Memory B cell (primary cell): Measurements from ENCODE around the gene PBX1.

Source experiments
- ATAC-seq: fragments of 150-1000 bp; cut with Tn5 transposase; 2 replicates; pipeline ENCODE4 v1.10.0; 2021; ENCODE audit warnings: low read depth, mild to moderate bottlenecking, moderate library complexity
- DNase-seq, 2 donors: peaks; one replicate each; pipeline ENCODE4 v3.0.0; 2022; ENCODE audit warnings: low spot score in 2 of 2
- H3K27ac Mint-ChIP-seq: one replicate; pipeline ENCODE4 v1.8.0; 2022; ENCODE audit warnings: mild to moderate bottlenecking, moderate library complexity, mixed read lengths
- H3K27me3 Mint-ChIP-seq: one replicate; pipeline ENCODE4 v1.8.0; 2022; ENCODE audit warnings: mixed read lengths
- H3K36me3 Mint-ChIP-seq: one replicate; pipeline ENCODE4 v1.8.0; 2022; ENCODE audit warnings: mild to moderate bottlenecking, mixed read lengths
- H3K4me1 Mint-ChIP-seq: one replicate; pipeline ENCODE4 v1.8.0; 2022; ENCODE audit warnings: mixed read lengths
- H3K4me3 Mint-ChIP-seq: one replicate; pipeline ENCODE4 v1.8.0; 2022; ENCODE audit warnings: mild to moderate bottlenecking, moderate library complexity, mixed read lengths
- H3K9me3 Mint-ChIP-seq: one replicate; pipeline ENCODE4 v1.8.0; 2022; ENCODE audit warnings: mixed read lengths

Gene PBX1

DNA sequence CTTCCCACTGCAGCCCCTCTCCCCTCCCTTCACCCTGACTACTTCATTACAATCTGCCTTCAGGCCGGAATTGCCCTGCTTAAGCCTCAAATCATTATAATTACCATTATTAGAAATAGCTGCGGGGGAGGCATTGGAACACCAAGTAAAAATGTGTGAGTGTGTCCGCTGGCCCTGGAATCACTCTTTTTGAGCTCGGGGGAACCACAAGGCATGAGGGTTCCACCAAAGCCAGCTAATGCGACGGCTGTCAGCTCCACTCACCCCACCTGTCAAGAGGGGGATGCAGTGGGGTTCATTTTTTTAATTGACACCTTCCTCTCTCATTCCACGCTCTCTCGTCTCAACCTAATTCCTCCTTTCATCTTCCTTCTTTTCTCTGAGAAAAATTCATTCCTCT, 177.2 kb downstream of the PBX1 start:
- DNase-seq (no peak), ATAC-seq (no peak)
- no peak overlapping the region for H3K4me3 Mint-ChIP-seq
- H3K36me3 Mint-ChIP-seq: no peaks in the 10 kb centered on the region
- H3K9me3 Mint-ChIP-seq: peaks cover 1% of the 10 kb centered on the region
- H3K27me3 Mint-ChIP-seq: peaks cover 2% of the 10 kb centered on the region
- H3K4me1 Mint-ChIP-seq: no peaks in the 10 kb centered on the region
- H3K27ac Mint-ChIP-seq: no peak overlapping the region

- peaks cover 1% of the 10 kb centered on the region for H3K27me3 Mint-ChIP-seq
- H3K36me3 Mint-ChIP-seq: no peaks in the 10 kb centered on the region
- H3K4me3 Mint-ChIP-seq: no peak overlapping the region
- H3K27ac Mint-ChIP-seq: no peak overlapping the region
- no peak for DNase-seq
- ATAC-seq: no peak
- no peaks in the 10 kb centered on the region for H3K4me1 Mint-ChIP-seq
- H3K9me3 Mint-ChIP-seq: peaks cover 1% of the 10 kb centered on the region
Measured at GRCh38 chr1:164739189-164739588, 180.2 kb downstream of the PBX1 start.

- DNase-seq (no peak), ATAC-seq (no peak)
- Mint-ChIP-seq H3K36me3 (no peaks in the 10 kb centered on the region), H3K9me3 (peaks cover 1% of the 10 kb centered on the region), H3K4me3 (no peak overlapping the region), H3K4me1 (no peaks in the 10 kb centered on the region), H3K27ac (no peak overlapping the region), H3K27me3 (peaks cover 1% of the 10 kb centered on the region)
Measured at GRCh38 chr1:164740000-164740526, 181.1 kb downstream of the PBX1 start.

DNA sequence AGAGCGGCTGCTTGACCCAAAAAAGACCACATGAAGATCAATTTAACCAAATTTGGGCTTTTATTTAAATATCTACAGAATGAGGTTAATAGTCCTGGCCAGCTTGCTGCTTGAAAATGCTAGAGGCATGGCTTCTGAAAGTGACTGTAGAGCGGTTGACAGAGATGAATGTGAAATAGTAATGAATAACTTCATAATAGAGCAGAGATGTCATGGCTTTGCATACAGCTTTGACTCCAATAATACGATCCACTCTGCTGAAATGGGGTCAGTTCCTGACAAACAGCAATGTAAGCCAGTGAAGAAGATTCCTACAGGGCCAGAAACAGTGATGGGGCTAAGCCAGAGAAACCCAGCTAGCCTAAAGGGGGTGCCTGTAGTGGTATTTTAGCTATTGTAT, 183.8 kb downstream of the PBX1 start:
- no peaks in the 10 kb centered on the region for H3K4me1 Mint-ChIP-seq

DNA sequence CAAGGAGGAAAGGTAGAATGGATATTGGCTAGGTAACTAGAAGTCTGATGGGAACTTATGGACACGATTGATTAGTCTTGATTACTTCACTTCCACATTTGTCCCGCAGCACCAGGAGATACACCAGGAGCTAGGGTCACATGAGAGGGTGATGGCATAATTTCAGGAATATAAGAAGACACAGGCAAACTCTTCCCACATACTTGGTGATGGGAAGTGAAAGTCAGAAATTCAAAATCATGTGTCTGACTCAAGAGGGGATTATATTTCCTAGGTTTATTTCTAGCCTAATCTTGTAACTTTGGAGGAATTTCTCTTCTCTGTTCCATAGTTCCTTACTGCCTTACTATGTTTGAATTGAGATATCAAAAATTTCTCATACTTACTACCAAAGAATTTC, 185.0 kb downstream of the PBX1 start:
- Mint-ChIP-seq H3K27me3 (no peaks in the 10 kb centered on the region), H3K4me1 (no peaks in the 10 kb centered on the region), H3K27ac (no peak overlapping the region), H3K9me3 (peaks cover 1% of the 10 kb centered on the region), H3K4me3 (no peak overlapping the region), H3K36me3 (no peaks in the 10 kb centered on the region)
- DNase-seq (no peak), ATAC-seq (no peak)

More for the DNA sequence above, 183.8 kb downstream of the PBX1 start:
- no peak for ATAC-seq
- no peaks in the 10 kb centered on the region for H3K27me3 Mint-ChIP-seq
- H3K27ac Mint-ChIP-seq: no peak overlapping the region
- no peak for DNase-seq
- H3K36me3 Mint-ChIP-seq: no peaks in the 10 kb centered on the region
- peaks cover 1% of the 10 kb centered on the region for H3K9me3 Mint-ChIP-seq
- H3K4me3 Mint-ChIP-seq: no peak overlapping the region

- no peak overlapping the region for H3K4me3 Mint-ChIP-seq
- no peak overlapping the region for H3K27ac Mint-ChIP-seq
- no peak for DNase-seq
- no peaks in the 10 kb centered on the region for H3K4me1 Mint-ChIP-seq
- peaks cover 1% of the 10 kb centered on the region for H3K9me3 Mint-ChIP-seq
- no peak for ATAC-seq
- H3K36me3 Mint-ChIP-seq: no peaks in the 10 kb centered on the region
- no peaks in the 10 kb centered on the region for H3K27me3 Mint-ChIP-seq
Measured at GRCh38 chr1:164745736-164746135, 186.8 kb downstream of the PBX1 start.

DNA sequence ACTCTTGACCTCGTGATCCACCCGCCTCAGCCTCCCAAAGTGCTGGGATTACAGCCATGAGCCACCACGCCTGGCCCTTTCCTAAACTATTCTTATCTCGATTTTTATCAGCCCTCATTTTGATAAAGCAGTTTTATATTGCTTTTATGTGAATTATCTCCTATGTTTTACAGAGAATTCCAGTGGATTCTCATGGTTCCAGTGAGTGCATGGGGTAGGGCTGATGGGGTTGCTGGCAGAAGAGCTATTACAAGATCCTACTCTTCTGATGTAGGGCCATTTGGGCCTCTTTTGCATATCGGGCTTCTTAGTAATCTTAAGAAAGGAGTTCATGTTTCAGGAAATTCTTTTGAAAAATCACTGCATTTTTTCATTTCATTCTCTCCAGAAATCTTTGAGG, 187.6 kb downstream of the PBX1 start:
- Mint-ChIP-seq H3K4me1 (no peaks in the 10 kb centered on the region), H3K27ac (no peak overlapping the region), H3K27me3 (no peaks in the 10 kb centered on the region), H3K4me3 (no peak overlapping the region), H3K9me3 (no peaks in the 10 kb centered on the region), H3K36me3 (no peaks in the 10 kb centered on the region)
- DNase-seq: no peak
- no peak for ATAC-seq

DNA sequence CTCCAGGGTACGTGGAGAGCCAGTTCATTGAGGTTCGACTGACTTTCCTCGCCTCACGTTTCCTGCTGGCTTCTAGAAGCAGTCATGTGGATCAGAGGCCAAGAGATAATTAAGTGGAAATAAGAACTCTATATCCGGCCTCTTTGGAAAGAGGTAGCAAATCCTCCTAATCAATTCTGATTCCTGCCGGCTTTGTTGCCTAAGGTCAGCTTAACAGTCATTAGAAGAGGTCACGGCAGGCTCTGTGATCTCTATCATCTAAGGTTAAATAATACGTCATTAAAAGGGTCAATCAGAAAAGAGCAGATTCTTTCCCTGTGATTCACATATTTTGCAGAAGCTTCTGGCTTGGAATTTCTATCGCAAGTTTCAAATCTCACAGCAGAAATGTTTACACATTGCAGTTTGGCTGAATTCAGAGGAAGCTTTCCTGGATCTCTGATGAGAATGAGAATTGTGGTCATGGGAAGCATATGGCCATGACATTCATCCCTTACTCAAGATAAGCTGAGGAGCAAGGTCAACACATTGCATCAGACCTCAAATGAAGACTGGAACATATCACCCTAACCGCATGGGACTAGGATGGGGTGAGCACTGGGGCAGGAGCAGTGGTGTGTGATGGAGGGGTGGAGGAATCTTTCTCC, 189.4 kb downstream of the PBX1 start:
- no peak for ATAC-seq
- H3K4me1 Mint-ChIP-seq: no peaks in the 10 kb centered on the region
- no peak for DNase-seq
- H3K4me3 Mint-ChIP-seq: no peak overlapping the region
- H3K27me3 Mint-ChIP-seq: peaks cover 2% of the 10 kb centered on the region
- H3K36me3 Mint-ChIP-seq: no peaks in the 10 kb centered on the region
- H3K9me3 Mint-ChIP-seq: no peaks in the 10 kb centered on the region
- no peak overlapping the region for H3K27ac Mint-ChIP-seq

GRCh38 chr1:164753521-164754077, 194.6 kb downstream of the PBX1 start:
- Mint-ChIP-seq H3K36me3 (no peaks in the 10 kb centered on the region), H3K9me3 (no peaks in the 10 kb centered on the region), H3K27me3 (peaks cover 2% of the 10 kb centered on the region), H3K27ac (no peak overlapping the region), H3K4me3 (no peak overlapping the region), H3K4me1 (no peaks in the 10 kb centered on the region)
- no peak for DNase-seq
- ATAC-seq: no peak

- Mint-ChIP-seq H3K4me1 (no peaks in the 10 kb centered on the region), H3K27me3 (peaks cover 2% of the 10 kb centered on the region), H3K9me3 (no peaks in the 10 kb centered on the region), H3K27ac (no peak overlapping the region), H3K4me3 (no peak overlapping the region), H3K36me3 (no peaks in the 10 kb centered on the region)
- DNase-seq: no peak
- ATAC-seq: no peak
Measured at GRCh38 chr1:164754088-164754600, 195.2 kb downstream of the PBX1 start.

GRCh38 chr1:164755690-164756089, 196.7 kb downstream of the PBX1 start:
- DNase-seq: no peak
- Mint-ChIP-seq H3K27ac (no peak overlapping the region), H3K4me1 (no peaks in the 10 kb centered on the region), H3K9me3 (no peaks in the 10 kb centered on the region), H3K27me3 (peaks cover 2% of the 10 kb centered on the region), H3K36me3 (no peaks in the 10 kb centered on the region), H3K4me3 (no peak overlapping the region)
- ATAC-seq: no peak

DNA sequence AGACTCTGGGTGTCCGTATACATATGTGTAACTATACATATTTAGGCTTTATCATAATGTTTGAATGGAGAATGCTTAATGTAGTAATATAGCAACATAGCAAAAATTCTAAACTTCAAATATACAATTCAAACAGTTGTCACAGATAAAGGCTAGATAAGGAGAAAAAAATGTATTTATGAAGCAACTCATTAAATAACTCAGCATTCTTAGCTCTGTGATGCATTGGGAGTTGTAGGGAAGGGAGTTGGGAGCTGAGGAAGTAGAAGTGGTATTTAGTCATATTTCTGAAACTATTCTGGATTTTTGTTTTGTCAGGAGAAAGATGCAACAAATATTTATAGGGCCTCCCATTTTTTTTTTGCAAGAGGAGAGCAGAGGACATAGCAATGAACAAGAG, 197.8 kb downstream of the PBX1 start:
- Mint-ChIP-seq H3K27ac (no peak overlapping the region), H3K4me1 (no peaks in the 10 kb centered on the region), H3K36me3 (no peaks in the 10 kb centered on the region), H3K27me3 (peaks cover 2% of the 10 kb centered on the region), H3K9me3 (no peaks in the 10 kb centered on the region), H3K4me3 (no peak overlapping the region)
- DNase-seq: no peak
- no peak for ATAC-seq

GRCh38 chr1:164757625-164758024, 198.6 kb downstream of the PBX1 start:
- no peak for ATAC-seq
- Mint-ChIP-seq H3K4me1 (no peaks in the 10 kb centered on the region), H3K36me3 (no peaks in the 10 kb centered on the region), H3K27ac (no peak overlapping the region), H3K9me3 (no peaks in the 10 kb centered on the region), H3K27me3 (no peaks in the 10 kb centered on the region), H3K4me3 (no peak overlapping the region)
- DNase-seq: no peak

DNA sequence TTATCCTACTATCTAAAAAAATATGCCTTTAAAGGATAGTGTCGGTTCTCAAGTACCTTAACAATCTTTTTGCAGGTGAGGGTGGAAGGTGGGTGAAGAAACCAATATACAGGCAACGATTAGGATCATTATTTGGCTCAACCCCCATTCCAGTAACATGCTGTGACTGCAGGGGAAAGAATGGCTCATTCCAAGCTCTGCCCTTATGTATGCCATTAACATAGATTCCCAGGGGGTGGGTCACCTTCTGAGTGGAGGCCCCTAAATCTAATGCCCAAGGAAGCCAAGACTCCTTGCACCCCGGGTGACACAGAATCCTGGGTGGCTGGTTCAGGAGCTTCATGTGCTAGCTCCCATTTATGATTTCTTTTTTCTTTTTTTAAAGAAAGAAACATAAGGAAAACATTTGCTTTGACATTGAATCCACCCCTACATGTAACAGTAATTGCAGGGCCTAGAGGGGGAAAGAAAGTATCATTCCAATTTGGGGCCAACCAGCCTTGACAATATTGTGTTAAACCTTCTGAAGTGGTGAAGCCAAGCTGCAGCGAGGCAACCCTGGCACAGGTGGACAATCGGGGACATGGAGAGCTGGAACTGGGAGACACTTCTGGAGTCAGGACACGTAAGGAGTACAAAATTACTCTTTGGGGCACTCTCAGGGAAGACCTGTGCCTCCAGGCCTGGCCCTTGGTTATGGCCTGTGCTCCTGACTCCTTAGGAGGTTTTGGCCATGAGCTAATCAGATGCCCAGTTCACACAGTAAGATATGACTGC, 200.3 kb downstream of the PBX1 start:
- Mint-ChIP-seq H3K27me3 (no peaks in the 10 kb centered on the region), H3K4me3 (no peak overlapping the region), H3K4me1 (no peaks in the 10 kb centered on the region), H3K36me3 (no peaks in the 10 kb centered on the region), H3K9me3 (no peaks in the 10 kb centered on the region), H3K27ac (no peak overlapping the region)
- DNase-seq (no peak), ATAC-seq (no peak)
